CD1c-positive myeloid dendritic cell (primary cell): ENCODE measurements around the gene PTPRT.
A peak's percentile ranks its signal among the peaks of the same experiment; 100 is the strongest.

Source experiments
- DNase-seq: peaks from one replicate; pipeline ENCODE4 v3.0.0-alpha.2; 2016; ENCODE audit errors: extremely low spot score

The PTPRT gene

DNA sequence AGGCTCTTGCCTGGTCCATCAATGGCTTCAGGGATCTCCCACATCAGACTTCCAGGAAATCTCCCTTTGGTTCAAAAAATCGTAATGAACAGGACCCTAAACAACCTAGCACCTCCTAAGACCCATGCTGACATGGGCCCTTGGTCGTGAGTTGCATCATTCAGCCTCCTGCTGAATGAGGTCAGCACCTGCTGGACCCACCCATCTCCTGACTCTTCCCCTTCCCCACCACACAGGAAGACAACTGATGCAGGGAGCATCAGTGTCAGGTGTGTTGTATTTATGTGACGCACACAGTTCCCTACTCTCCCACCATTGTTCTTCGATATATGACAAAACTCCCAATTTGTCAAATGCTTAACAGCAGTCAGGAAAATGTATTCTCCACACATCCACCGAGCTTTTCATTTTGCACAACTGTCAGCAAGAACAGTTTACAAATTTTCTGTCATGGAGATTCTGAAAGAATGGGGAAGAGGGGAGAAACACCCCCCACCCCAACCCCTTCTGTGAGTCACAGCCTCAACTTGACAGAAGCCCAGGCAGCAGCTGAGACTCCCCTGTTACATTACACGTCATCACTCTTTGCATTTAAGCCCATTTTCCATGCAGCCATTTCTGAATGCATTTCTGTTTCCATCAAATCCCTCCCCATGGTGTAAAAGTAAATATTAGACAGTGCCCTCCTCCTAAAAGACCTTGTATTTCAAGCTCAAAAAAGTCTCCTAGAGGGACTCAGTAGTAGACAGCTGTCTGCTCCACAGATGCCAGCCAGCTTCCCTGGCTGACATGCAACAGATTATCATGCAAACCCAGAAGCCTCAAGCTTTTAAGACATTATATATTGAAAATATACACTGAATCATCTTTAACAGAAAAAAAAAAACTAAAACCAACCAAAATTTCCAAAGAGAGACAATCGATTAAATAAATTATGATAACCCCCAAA is 577.5 kb downstream of the PTPRT start:
- no peak for DNase-seq

DNA sequence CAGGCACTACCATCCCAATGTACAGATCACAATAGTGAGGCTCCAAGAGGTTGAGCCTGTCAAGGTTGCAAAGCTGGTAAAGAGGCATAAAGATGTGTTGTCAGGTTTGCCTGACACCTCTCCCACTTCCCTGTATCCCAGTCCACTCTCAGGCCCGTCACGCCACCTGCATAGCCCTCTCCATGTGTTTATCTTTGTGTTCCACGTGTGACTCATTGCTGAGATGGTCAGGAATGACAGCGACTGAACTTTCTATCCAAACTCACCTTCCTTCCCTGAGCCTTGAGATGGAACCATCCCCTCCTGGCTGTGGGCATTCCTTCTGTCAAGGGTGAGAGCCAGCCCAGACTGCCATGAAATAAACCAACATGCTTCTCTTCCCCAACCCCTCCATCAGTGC is 578.3 kb downstream of the PTPRT start:
- DNase-seq: no peak

DNA sequence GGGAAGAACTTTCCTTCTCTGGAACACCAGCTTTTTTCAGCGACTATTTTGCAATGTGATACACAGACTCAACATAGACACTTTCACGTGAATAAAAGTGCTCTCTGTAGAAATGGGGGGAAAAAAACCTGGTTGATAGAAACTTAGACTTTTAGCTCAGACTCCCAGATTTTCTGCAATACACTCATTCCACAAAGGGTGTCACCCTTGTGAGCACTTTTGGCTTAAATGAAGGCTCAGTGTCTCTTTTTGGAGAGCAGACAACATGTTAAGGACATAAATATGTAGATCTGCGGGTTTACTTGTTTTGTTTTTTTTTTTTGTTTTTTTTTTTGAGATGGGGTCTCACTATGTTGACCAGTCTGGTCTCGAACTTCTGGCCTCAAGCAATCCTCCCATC is 579.6 kb downstream of the PTPRT start:
- DNase-seq: no peak

- no peak for DNase-seq
These were observed 580.1 kb downstream of the PTPRT start for GRCh38 chr20:42609618-42610017.

GRCh38 chr20:42604998-42605956 is 584.4 kb downstream of the PTPRT start:
- DNase-seq: no peak

- DNase-seq: no peak
These were observed 586.1 kb downstream of the PTPRT start for GRCh38 chr20:42603655-42604054.

GRCh38 chr20:42598581-42598980 is 591.1 kb downstream of the PTPRT start:
- DNase-seq: peak; percentile 2

- DNase-seq: no peak
These were observed 594.1 kb downstream of the PTPRT start for GRCh38 chr20:42595625-42596024.

- no peak for DNase-seq
These were observed 595.0 kb downstream of the PTPRT start for GRCh38 chr20:42594659-42595058.

GRCh38 chr20:42594011-42594410 is 595.7 kb downstream of the PTPRT start:
- no peak for DNase-seq

DNA sequence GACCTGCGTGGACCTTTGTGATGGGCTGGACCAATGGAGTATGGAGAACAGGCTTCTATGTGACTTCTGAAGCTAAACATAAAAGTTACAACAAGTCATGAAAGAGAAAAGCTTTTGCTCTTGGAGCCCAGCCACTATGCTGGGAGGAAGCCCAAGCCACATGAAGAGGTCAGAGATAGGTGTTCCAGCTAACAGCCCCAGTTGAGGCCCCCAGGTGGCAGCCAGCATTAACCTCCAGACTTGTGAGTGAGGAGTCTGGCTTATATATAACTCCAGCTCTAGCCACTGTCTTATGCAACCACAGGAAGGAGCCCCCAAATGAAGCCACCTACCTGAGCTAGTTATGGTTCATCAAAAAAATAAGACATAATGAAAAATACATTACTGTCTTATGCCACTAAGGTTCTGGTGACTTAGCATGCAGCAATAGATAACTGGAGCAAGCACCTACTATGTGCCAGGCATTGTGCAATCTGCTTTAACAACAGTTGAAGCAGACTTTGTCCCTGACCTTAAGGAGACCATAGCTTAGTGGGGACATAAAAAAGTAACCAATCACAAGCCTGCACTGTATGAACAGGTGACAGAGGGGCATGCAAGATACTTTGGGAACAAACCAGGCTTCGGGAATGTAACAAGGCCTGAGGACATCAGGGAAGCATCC is 599.6 kb downstream of the PTPRT start:
- DNase-seq: no peak

- DNase-seq: no peak
These were observed 600.9 kb downstream of the PTPRT start for GRCh38 chr20:42588847-42589246.

GRCh38 chr20:42587427-42587826 is 602.3 kb downstream of the PTPRT start:
- DNase-seq: no peak

DNA sequence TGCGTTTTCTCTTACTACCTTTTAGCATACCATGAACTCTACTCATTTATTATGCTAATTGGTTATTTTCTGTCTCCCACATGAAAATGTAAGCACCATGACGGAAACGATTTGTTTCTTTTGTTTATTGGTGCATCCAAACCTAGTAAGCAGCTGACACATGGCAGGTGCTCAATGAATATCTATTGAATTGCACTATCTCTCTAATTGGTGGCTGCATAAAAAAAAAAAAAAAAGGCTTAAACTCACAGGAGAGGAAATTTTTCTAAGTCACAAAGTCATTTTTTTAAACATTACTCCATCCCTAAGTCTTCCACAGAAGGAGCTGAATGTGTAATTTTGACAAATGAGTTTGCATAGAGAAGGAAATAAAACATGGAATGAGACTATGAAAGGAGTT is 608.4 kb downstream of the PTPRT start:
- no peak for DNase-seq

DNA sequence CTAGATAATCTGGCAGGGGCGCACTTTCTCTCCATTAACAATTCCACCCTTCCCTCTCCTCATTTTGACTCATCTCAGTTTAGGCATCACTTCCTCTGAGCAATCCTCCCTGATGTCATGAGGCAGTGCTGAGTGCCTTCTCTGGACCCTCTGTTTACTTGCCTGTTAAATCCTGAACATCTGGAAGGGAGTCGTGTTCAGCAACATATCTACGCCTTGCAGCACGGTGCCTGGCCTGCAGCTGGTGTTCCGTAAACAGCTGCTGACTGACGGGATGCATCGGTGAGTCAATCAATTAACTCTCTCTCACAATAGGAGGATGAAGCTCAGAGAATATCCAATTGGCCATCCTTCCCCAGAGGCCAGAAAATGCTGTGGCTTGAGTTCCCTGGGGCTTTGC is 613.5 kb downstream of the PTPRT start:
- no peak for DNase-seq

DNA sequence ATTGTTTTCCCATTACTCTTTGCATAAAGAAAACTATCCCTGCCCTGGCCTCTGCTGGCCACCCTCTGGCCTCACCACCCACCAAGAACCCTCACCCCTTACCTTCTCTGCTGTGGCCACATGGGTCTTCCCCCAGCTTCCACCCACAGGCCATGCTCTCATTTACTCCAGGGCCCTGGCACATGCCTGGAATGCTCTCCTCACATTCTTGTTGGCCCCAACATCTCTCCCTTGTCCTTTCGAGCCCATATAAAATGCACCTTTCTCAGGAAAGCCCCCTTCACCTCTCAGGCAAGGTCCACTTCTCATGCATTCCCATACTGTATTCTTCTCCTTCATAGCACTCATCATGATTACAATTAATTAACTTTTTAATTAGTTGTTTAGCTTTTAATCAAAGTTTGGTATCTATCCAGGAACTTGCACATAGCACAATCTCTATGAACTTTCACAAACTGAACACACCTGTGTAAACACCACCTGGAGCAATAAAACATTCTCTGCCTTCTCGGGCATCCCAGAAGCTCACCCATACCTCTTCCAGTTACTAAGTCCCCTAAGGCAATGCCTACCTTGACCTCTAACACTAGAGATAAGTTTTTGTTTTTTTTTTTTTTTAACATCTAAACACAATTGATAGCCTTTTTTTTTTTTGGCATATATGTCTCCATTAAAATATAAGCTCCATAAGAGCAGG is 617.2 kb downstream of the PTPRT start:
- no peak for DNase-seq

GRCh38 chr20:42567409-42567808 is 622.3 kb downstream of the PTPRT start:
- DNase-seq: no peak

DNA sequence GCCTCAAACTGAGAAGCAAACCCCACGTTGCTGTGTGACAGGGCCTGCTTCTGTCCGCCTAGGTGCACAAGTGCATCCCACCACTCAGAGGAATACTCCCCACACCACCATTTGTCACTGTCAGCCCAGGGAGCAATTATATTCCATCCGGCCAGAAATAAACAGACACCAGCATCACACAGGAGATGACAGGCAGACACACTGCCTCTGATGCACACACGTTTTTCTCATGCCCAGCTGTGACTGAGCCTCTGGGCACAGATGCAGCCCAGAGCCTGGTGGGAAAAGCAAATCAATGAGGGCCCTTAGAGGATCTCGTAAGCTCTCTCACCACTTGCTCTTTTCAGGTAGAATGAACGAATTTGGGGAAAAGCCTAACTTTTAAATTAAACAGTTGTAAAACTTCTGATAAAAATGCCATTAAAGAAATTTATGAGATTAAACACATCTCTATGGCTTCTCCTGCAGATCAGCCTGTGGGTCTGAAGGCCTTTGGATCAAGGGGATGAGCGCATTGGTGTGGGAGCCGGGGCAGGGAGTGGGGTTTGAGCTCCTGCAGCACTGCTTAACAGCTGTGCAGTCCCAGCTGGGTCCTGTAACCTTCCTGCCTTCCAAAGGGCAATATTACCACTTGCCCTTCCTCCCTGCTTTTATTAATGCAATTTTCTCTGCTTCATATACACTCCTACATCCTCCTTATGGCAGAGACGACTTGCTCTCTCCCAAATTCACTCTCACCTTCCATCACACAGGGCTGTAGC is 624.3 kb downstream of the PTPRT start:
- DNase-seq: no peak

DNA sequence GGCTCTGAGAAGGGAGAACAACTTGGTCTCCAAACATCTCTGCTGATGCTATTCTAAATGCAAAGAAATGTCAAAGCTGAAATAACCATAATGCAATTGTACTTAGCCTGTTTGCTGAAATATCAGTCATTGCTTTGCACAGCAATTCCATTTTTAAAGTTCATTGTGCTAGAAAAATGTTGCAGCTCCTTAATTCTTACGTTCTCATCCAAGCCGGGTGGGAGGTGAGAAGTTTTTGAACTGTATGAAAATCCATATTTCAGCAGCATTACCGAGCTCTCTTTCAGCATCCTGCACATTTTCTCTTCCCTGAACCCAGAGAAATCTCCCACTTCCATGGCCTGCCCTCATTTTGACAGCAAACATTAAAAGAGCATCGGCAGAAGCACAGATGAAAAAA is 630.0 kb downstream of the PTPRT start:
- DNase-seq: no peak

DNA sequence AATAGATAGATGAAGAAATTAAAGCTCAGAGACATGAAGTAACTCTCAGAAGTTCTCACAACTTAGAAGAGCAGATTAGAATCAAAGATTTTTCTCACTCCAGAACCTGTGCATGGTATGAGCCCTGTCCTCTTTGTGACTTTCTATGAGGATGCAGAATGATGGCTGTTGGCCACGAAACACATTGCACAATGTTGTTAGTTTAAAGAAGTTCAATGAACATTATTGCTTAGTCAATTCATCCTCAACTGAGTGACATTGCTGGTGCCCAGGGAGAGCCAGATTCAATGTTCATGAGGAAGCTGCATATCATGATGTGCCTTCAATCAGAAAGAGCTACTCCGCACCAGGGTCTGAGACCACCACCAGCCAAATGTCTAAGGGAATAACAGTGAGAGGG is 633.1 kb downstream of the PTPRT start:
- no peak for DNase-seq

DNA sequence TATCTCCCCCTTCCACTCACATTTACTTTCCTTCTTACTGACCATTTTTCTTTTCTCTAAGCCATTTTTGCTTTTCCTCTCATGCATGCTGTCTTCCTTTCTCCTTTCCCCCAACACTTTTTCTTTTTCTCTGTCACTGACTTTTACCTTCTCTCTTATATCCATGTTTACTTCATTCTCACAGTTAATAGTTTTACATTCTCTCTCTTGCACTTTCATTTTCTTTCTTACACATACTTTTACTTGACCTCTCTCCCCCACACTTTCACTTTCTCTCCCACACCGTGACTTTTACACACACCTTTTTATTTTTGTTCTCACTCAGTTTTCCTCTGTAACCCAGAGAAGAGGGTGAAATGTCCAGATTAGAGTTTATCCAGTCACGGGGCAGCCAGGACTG is 636.3 kb downstream of the PTPRT start:
- no peak for DNase-seq
